Activated CD8-positive, alpha-beta T cell treated with anti-CD3 and anti-CD28 coated beads for 36 hours (primary cell): ENCODE measurements around the gene PAPPA2. TPM values are rescaled to one million over a fixed set of nuclear protein-coding genes. Genes with fewer than 3 reads are reported as not detected.

Experiments
- ATAC-seq: fragments of 200-7000 bp; cut with Tn5 transposase; one replicate; pipeline ENCODE4 v1.10.0; 2021; ENCODE audit warnings: mild to moderate bottlenecking, moderate library complexity
- CTCF ChIA-PET: fragments of 350-600 bp; sonication (Branson Sonifier 250); formaldehyde crosslinking; loops from one replicate; lab custom pipeline; 2021; ENCODE audit warnings: antibody characterized with exemption; lab: Charles Lee
- POLR2A ChIA-PET: fragments of 350-600 bp; sonication (Branson Sonifier 250); formaldehyde crosslinking; loops from one replicate; lab custom pipeline; 2021; ENCODE audit warnings: antibody characterized with exemption; lab: Charles Lee
- DNase-seq: peaks from one replicate; pipeline ENCODE4 v3.0.0-alpha.2; 2020
- H3K27ac Mint-ChIP-seq: one replicate; pipeline ENCODE4 v1.8.0; 2021; ENCODE audit warnings: mild to moderate bottlenecking, mixed read lengths
- H3K27me3 Mint-ChIP-seq: one replicate; pipeline ENCODE4 v1.8.0; 2021; ENCODE audit warnings: mixed read lengths
- H3K36me3 Mint-ChIP-seq: one replicate; pipeline ENCODE4 v1.8.0; 2021; ENCODE audit warnings: low read depth, mixed read lengths
- H3K4me1 Mint-ChIP-seq: one replicate; pipeline ENCODE4 v1.8.0; 2021; ENCODE audit warnings: low read depth, mixed read lengths
- H3K4me3 Mint-ChIP-seq: one replicate; pipeline ENCODE4 v1.8.0; 2021; ENCODE audit warnings: mild to moderate bottlenecking, moderate library complexity, mixed read lengths
- H3K9me3 Mint-ChIP-seq: one replicate; pipeline ENCODE4 v1.8.0; 2021; ENCODE audit warnings: mixed read lengths
- intact Hi-C: fragments of 100-400 bp; cut with micrococcal nuclease; formaldehyde crosslinking; loops from one replicate; pipeline ENCODE4 v1.10.0; 2022
- total RNA-seq, 2 experiments: library from RNA; stranded (reverse); gene quantifications; one replicate each; pipeline ENCODE4 v1.2.3, GENCODE V29; 2021
- TF ChIP-seq, protein P1 (sequence below): fragments of 200-600 bp; IDR thresholded peaks from one replicate; pipeline ENCODE4 v1.8.0; 2022; ENCODE audit warnings: antibody characterized with exemption, mild to moderate bottlenecking

PAPPA2 gene
- total RNA-seq, 2 experiments from 2014 or later = 0.07 to 0.13 TPM

DNA sequence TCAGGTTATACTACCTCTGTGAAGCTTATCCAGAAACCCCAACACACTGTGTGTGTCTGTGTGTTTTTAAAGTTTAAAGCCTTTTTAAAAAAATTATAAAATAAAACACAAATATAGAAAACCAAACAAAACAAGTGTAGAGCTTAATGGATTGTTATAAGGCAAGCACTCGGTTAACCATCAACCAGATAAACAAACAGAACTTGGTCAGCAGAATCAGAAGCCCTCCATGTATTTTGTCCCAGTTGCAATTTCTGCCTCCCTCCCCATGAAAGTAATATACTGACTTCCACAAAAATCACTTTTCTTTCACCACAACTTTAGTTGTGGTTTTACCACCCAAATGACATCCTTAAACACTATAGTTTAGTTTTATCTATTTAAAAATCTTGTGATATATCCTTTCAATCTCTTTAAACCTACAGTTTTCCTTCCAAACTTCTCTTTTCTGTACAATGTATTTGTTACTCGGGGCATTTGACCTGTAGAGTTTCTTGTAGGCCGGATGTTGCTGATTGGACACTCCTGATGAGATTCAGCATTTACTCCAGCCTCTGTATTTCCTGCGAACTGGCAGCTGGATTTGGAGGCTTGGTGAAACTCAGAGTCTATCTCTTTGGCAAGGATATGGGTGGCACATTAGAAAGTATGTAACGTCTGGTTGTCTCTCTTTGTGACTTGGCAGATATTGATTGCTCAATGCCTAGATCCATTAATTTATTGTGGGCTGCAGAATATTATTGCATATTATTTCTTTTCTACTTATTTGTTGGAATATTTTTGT, 8.6 kb downstream of the PAPPA2 start:
- TF ChIP-seq, protein P1, sequence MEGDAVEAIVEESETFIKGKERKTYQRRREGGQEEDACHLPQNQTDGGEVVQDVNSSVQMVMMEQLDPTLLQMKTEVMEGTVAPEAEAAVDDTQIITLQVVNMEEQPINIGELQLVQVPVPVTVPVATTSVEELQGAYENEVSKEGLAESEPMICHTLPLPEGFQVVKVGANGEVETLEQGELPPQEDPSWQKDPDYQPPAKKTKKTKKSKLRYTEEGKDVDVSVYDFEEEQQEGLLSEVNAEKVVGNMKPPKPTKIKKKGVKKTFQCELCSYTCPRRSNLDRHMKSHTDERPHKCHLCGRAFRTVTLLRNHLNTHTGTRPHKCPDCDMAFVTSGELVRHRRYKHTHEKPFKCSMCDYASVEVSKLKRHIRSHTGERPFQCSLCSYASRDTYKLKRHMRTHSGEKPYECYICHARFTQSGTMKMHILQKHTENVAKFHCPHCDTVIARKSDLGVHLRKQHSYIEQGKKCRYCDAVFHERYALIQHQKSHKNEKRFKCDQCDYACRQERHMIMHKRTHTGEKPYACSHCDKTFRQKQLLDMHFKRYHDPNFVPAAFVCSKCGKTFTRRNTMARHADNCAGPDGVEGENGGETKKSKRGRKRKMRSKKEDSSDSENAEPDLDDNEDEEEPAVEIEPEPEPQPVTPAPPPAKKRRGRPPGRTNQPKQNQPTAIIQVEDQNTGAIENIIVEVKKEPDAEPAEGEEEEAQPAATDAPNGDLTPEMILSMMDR = no peak
- no peak for ATAC-seq
- Mint-ChIP-seq H3K27ac (no peak overlapping the region), H3K9me3 (no peaks in the 10 kb centered on the region), H3K4me1 (no peaks in the 10 kb centered on the region), H3K4me3 (no peak overlapping the region), H3K36me3 (no peaks in the 10 kb centered on the region), H3K27me3 (peaks cover 4% of the 10 kb centered on the region)
- POLR2A ChIA-PET = no interaction called here
- CTCF ChIA-PET = interaction anchor here (0.7 kb wide), 1 partner anchor 96 kb away, joined by 3 read pairs; no protein-coding TSS in a partner anchor
- DNase-seq = no peak
- intact Hi-C loops = no loop called here

DNA sequence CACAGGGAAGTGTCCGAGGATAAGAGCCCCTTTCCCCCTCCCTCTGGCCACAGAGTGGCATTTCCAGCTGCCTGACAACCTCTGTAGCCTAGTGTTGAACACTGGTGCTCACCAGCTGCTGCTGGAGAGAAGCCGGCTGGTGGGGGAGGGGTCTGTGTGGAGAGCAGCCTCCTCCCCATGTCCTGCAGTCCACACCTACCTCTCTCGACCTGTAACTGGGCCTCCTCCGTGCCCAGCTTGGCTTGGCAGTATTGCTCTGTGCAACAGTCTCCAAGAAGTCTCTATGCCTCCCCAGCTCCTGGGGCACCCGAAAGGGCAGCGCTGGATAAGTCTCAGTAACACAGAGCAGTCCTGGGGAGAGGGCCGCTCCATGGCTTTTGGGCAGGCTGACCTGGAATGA, 17.0 kb downstream of the PAPPA2 start:
- intact Hi-C loops = no loop called here
- no peak for DNase-seq
- Mint-ChIP-seq H3K27me3 (peaks cover 6% of the 10 kb centered on the region), H3K4me1 (no peaks in the 10 kb centered on the region), H3K4me3 (no peak overlapping the region), H3K9me3 (no peaks in the 10 kb centered on the region), H3K36me3 (no peaks in the 10 kb centered on the region), H3K27ac (no peak overlapping the region)
- ATAC-seq = no peak
- TF ChIP-seq, protein P1 = no peak
- CTCF ChIA-PET = no interaction called here
- POLR2A ChIA-PET = no interaction called here

DNA sequence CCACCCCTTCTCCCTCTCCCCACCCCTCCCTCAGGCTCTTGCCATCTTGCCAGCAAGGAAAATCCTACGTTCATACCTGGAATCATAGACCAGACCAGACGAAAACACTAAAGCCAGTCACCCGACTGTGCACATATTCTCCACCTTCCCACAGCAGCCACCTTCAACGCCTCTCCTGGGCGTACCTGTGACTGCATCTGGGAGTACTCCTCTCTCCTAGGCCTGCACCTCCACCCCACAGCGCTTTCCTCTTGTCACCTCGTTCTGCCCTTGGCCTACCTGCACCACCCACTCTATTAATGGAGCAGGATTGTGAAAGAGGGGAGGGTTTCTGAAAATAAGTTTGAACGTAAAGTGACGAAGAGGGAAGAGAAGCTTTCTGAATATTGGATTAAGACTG, 17.8 kb downstream of the PAPPA2 start:
- Mint-ChIP-seq H3K4me3 (no peak overlapping the region), H3K4me1 (no peaks in the 10 kb centered on the region), H3K27me3 (peaks cover 3% of the 10 kb centered on the region), H3K36me3 (no peaks in the 10 kb centered on the region), H3K27ac (no peak overlapping the region), H3K9me3 (no peaks in the 10 kb centered on the region)
- TF ChIP-seq, protein P1 = no peak
- no peak for DNase-seq
- intact Hi-C loops = no loop called here
- ChIA-PET CTCF (no interaction called here), POLR2A (interaction anchor here (1.1 kb wide), 1 partner anchor 14 kb away, joined by 3 read pairs; no protein-coding TSS in a partner anchor)
- ATAC-seq = no peak

DNA sequence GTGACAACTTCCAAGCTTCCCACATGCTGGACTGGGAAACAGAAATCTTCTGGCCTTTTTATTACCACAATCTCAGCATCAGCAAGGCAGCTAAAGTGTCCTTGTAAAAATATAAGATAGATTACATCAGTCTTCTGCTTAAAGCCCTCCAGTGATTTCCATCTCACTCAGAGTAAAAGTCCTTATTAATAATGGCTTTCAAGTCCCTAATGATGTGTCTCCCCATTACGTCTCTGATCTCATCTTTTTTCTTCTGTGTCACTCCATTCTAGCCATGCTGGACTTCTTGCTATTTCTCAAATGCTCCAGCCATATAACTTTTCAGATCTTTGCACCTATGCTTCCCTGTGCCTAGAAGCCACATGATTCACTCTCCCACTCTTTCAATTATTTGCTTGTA, 22.1 kb downstream of the PAPPA2 start:
- ChIA-PET POLR2A (no interaction called here), CTCF (no interaction called here)
- intact Hi-C loops = no loop called here
- H3K4me3 Mint-ChIP-seq = no peak overlapping the region
- no peaks in the 10 kb centered on the region for H3K36me3 Mint-ChIP-seq
- no peak for ATAC-seq
- peaks cover 2% of the 10 kb centered on the region for H3K27me3 Mint-ChIP-seq
- H3K9me3 Mint-ChIP-seq = no peaks in the 10 kb centered on the region
- no peaks in the 10 kb centered on the region for H3K4me1 Mint-ChIP-seq
- TF ChIP-seq, protein P1 = no peak
- no peak for DNase-seq
- H3K27ac Mint-ChIP-seq = no peak overlapping the region

DNA sequence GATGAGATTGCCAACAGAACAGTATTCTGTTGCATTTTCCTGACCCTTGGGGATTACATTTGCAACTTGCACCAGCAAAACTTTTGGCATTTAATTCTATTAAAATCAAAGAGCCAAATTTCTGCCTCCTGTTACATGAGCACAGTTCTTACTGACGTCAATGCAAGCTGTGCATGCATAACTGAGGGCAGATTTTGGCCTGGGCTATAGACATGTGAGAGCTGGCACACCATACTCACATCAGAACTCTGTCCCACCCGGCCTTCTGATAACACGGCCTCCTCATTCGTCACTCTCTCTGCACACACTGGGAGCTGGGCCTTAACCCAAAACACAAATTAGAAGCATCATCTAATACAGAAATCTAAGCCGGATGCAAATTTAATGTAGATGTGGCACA, 31.5 kb downstream of the PAPPA2 start:
- ATAC-seq (no peak), DNase-seq (no peak)
- TF ChIP-seq, protein P1 = no peak
- Mint-ChIP-seq H3K4me3 (no peak overlapping the region), H3K27me3 (no peaks in the 10 kb centered on the region), H3K9me3 (no peaks in the 10 kb centered on the region), H3K27ac (no peak overlapping the region), H3K4me1 (no peaks in the 10 kb centered on the region), H3K36me3 (no peaks in the 10 kb centered on the region)
- intact Hi-C loops = no loop called here
- ChIA-PET CTCF (no interaction called here), POLR2A (interaction anchor here (1.0 kb wide), 1 partner anchor 13 kb away, joined by 3 read pairs; no protein-coding TSS in a partner anchor)
